H1 (cell line): ENCODE measurements around the gene TRAPPC6A. TPM values are rescaled to one million over a fixed set of nuclear protein-coding genes. Genes with fewer than 3 reads are reported as not detected.

Experiments
- CHD2 ChIP-seq: IDR thresholded peaks from 2 replicates; pipeline ENCODE4 v1.6.1; 2012; ENCODE audit warnings: low read length, improper control_type of control experiment
- CTCF ChIP-seq, 3 experiments: IDR thresholded peaks; 1 replicate in 2 of 3; 2 replicates in 1 of 3; pipeline versions ENCODE4 v1.5.1 to v1.6.1; 2011; ENCODE audit warnings: low read length in 3 of 3, mild to moderate bottlenecking in 3 of 3, inconsistent platforms in 2 of 3, low read depth in 1 of 3, moderate library complexity in 1 of 3; ENCODE audit not compliant: insufficient read depth in 1 of 3; ENCODE audit errors: control extremely low read depth in 1 of 3
- GABPA ChIP-seq: IDR thresholded peaks from 2 replicates; pipeline ENCODE4 v1.6.1; 2011; ENCODE audit warnings: mild to moderate bottlenecking, low read length, moderate library complexity, borderline replicate concordance; ENCODE audit not compliant: insufficient read depth
- TAF1 ChIP-seq: IDR thresholded peaks from 2 replicates; pipeline ENCODE4 v1.6.1; 2011; ENCODE audit warnings: mild to moderate bottlenecking, low read depth, low read length
- USF2 ChIP-seq: IDR thresholded peaks from 2 replicates; pipeline ENCODE4 v1.6.1; 2011; ENCODE audit warnings: low read length, improper control_type of control experiment
- polyA plus RNA-seq, 7 experiments: library from polyadenylated mRNA; depleted of rRNA in 3 of 7; stranded (reverse) in 5 of 7; unstranded in 2 of 7; fragments of >200 nt in 5 of 7; fragments of 200-250 nt in 2 of 7; gene quantifications; 1 replicate in 5 of 7; 2 replicates in 1 of 7; 4 replicates in 1 of 7; pipeline versions ENCODE4 v1.2.1 to v1.2.3, GENCODE V29; 2011 to 2013; ENCODE audit warnings: missing spikeins in 2 of 7, mixed read lengths in 2 of 7
- total RNA-seq: library from RNA; stranded (reverse); fragmentation: NEBNext Ultra II Directional; extraction: Animal tissue kit (Norgen Biotek cat#: 25700); gene quantifications from 2 replicates; pipeline ENCODE4 v1.2.1, GENCODE V29; 2021

The TRAPPC6A gene
- total and polyA plus RNA-seq, 2 of the 8 experiments (the other 6 are each of a cell fraction or from before 2014, with no cell fraction given), result 31.8 to 130 TPM

GRCh38 chr19:45159971-45160324 lies 18.1 kb downstream of the TRAPPC6A start (continued):
- no peak for TF ChIP-seq USF2
- no peak for TF ChIP-seq GABPA
- TF ChIP-seq CHD2, result no peak
- TF ChIP-seq CTCF (IDR thresholded peaks at IDR 0.05; ENCODE audit: control extremely low read depth in 1 of 3, insufficient read depth in 1 of 3, low read depth in 1 of 3, low read length in 3 of 3), result no peak
- TF ChIP-seq TAF1, result no peak
